Body of pancreas (tissue), 4 donors: ENCODE measurements around the gene SKIL. TPM values are rescaled to one million over a fixed set of nuclear protein-coding genes. Genes with fewer than 3 reads are reported as not detected.
A peak's percentile ranks its signal among the peaks of the same experiment; 100 is the strongest.

Experiments
- ATAC-seq: fragments of 150-250 bp; one replicate; pipeline ENCODE4 v1.9.1; 2016
- DNase-seq, 4 donors: peaks; one replicate each; pipeline ENCODE4 v3.0.0-alpha.2; 2019
- H3K27ac ChIP-seq, 4 donors: fragments of 200-600 bp; sonication (generic); 1 replicate in 3 of 4; 2 replicates in 1 of 4; pipeline versions ENCODE4 v1.5.1 to v1.6.1; 2016 to 2019; ENCODE audit warnings: mild to moderate bottlenecking in 1 of 4, mixed read lengths in 1 of 4, moderate library complexity in 1 of 4
- H3K27me3 ChIP-seq, 2 donors: fragments of 200-600 bp; sonication (generic); one replicate each; pipeline ENCODE4 v1.6.0; 2016; ENCODE audit warnings: mild to moderate bottlenecking in 1 of 2
- H3K36me3 ChIP-seq, 2 donors: fragments of 200-600 bp; sonication (generic); replicated peaks in 1 of 2; 2 replicates each; pipeline ENCODE4 v1.5.1; 2016; ENCODE audit warnings: low read depth in 2 of 2; ENCODE audit not compliant: insufficient read depth in 1 of 2
- H3K4me1 ChIP-seq: fragments of 200-600 bp; sonication (generic); one replicate; pipeline ENCODE4 v1.6.0; 2016
- H3K4me3 ChIP-seq, 2 donors: fragments of 200-600 bp; sonication (generic); 1 replicate in 1 of 2; 2 replicates in 1 of 2; pipeline ENCODE4 v1.5.1; 2016 to 2019
- H3K9me3 ChIP-seq, 3 donors: fragments of 200-600 bp; sonication (generic); 1 replicate in 2 of 3; 2 replicates in 1 of 3; pipeline ENCODE4 v1.5.1; 2016
- POLR2A ChIP-seq, 3 donors: fragments of 450-650 bp; IDR thresholded peaks; one replicate each; pipeline ENCODE4 v1.6.1; 2016; ENCODE audit warnings: antibody characterized with exemption in 3 of 3, mild to moderate bottlenecking in 2 of 3
- WGBS, 2 donors: methylation state at CpG; one replicate each; pipeline ENCODE4 v1.1.5; 2017; 5-methylcytosine and 5-hydroxymethylcytosine counted together
- intact Hi-C: fragments of 100-400 bp; cut with DNase I; formaldehyde crosslinking; loops from one replicate; pipeline ENCODE4 v1.15.1; 2023
- total RNA-seq, 2 donors: library from RNA; depleted of rRNA; stranded (reverse); fragments of >200 nt; gene quantifications; one replicate each; pipeline ENCODE4 v1.1.0, GENCODE V29; 2016
- TF ChIP-seq, protein P1 (sequence below), 7 experiments: fragments of 450-650 bp in 4 of 7; fragments of 200-600 bp in 3 of 7; sonication (generic) in 3 of 7; IDR thresholded peaks; one replicate each; pipeline ENCODE4 v1.5.1; 2016 to 2019; ENCODE audit warnings: antibody characterized with exemption in 7 of 7

Gene SKIL
- total RNA-seq, 2 donors from 2014 or later = 17.5 to 22.6 TPM

GRCh38 chr3:170432416-170432815, 74.9 kb downstream of the SKIL start:
- intact Hi-C loops = no loop called here
- DNase-seq (no peak), ATAC-seq (no peak)
- H3K4me1 ChIP-seq = no peaks in the 10 kb centered on the region
- H3K27me3 ChIP-seq = no peaks in the 10 kb centered on the region
- H3K4me3 ChIP-seq = no peak overlapping the region
- no peak overlapping the region for H3K27ac ChIP-seq
- 91 to 93% methylated on average over 14 of the region's 14 CpGs for WGBS, 2 donors
- no peaks in the 10 kb centered on the region for H3K9me3 ChIP-seq
- no peak for TF ChIP-seq POLR2A (IDR thresholded peaks at IDR 0.05)
- TF ChIP-seq, protein P1, sequence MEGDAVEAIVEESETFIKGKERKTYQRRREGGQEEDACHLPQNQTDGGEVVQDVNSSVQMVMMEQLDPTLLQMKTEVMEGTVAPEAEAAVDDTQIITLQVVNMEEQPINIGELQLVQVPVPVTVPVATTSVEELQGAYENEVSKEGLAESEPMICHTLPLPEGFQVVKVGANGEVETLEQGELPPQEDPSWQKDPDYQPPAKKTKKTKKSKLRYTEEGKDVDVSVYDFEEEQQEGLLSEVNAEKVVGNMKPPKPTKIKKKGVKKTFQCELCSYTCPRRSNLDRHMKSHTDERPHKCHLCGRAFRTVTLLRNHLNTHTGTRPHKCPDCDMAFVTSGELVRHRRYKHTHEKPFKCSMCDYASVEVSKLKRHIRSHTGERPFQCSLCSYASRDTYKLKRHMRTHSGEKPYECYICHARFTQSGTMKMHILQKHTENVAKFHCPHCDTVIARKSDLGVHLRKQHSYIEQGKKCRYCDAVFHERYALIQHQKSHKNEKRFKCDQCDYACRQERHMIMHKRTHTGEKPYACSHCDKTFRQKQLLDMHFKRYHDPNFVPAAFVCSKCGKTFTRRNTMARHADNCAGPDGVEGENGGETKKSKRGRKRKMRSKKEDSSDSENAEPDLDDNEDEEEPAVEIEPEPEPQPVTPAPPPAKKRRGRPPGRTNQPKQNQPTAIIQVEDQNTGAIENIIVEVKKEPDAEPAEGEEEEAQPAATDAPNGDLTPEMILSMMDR (IDR thresholded peaks at IDR 0.05) = no peak
- H3K36me3 ChIP-seq = no peaks in the 10 kb centered on the region

- no peak overlapping the region for H3K4me3 ChIP-seq
- H3K4me1 ChIP-seq = no peaks in the 10 kb centered on the region
- DNase-seq = no peak
- no peaks in the 10 kb centered on the region for H3K9me3 ChIP-seq
- H3K36me3 ChIP-seq = no peaks in the 10 kb centered on the region
- no peaks in the 10 kb centered on the region for H3K27me3 ChIP-seq
- no peak for ATAC-seq
- intact Hi-C loops = no loop called here
- 92 to 96% methylated on average over 2 of the region's 2 CpGs for whole genome bisulfite sequencing, 2 donors
- H3K27ac ChIP-seq = no peak overlapping the region
- TF ChIP-seq, protein P1 (IDR thresholded peaks at IDR 0.05) = no peak
- no peak for TF ChIP-seq POLR2A (IDR thresholded peaks at IDR 0.05)
Observed at GRCh38 chr3:170436697-170437096, 79.2 kb downstream of the SKIL start.

DNA sequence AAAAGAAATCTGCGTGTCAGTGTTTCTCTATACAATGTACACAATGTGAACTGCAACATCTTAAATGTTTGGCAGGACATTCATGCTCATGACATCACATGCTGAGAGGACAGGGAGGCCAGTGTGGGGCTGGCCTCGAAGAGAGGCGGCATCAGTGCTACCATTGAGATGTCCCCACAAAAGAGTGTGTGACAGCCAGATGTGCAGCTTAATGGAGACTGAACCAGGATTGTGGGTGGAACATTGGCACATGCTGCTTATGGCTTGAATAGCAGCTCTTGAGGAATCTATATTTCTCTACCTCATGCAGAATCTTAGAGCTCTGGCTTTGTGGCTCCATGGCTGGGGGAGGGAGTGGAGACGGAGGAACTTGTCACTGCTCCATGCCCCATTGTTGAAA, 79.7 kb downstream of the SKIL start:
- no peak for DNase-seq
- Histone ChIP-seq H3K27ac (no peak overlapping the region), H3K36me3 (no peaks in the 10 kb centered on the region), H3K4me1 (no peaks in the 10 kb centered on the region), H3K4me3 (no peak overlapping the region), H3K9me3 (no peaks in the 10 kb centered on the region), H3K27me3 (no peaks in the 10 kb centered on the region)
- TF ChIP-seq, protein P1 (IDR thresholded peaks at IDR 0.05) = no peak
- TF ChIP-seq POLR2A (IDR thresholded peaks at IDR 0.05) = no peak
- intact Hi-C loops = no loop called here
- no peak for ATAC-seq
- WGBS, 2 donors = 78 to 86% methylated on average over 4 of the region's 4 CpGs

- intact Hi-C loops = no loop called here
- no peak for DNase-seq
- 65 to 80% methylated on average over 9 to 10 of the region's 10 CpGs for WGBS, 2 donors
- no peak for ATAC-seq
- TF ChIP-seq, protein P1 (IDR thresholded peaks at IDR 0.05) = peak in 1 of 7 experiments; percentile 8
- TF ChIP-seq POLR2A (IDR thresholded peaks at IDR 0.05) = no peak
- H3K4me3 ChIP-seq = no peak overlapping the region
- no peaks in the 10 kb centered on the region for H3K36me3 ChIP-seq
- H3K27ac ChIP-seq = no peak overlapping the region
- no peaks in the 10 kb centered on the region for H3K9me3 ChIP-seq
- H3K27me3 ChIP-seq = no peaks in the 10 kb centered on the region
- no peaks in the 10 kb centered on the region for H3K4me1 ChIP-seq
Observed at GRCh38 chr3:170437696-170438407, 80.3 kb downstream of the SKIL start.

DNA sequence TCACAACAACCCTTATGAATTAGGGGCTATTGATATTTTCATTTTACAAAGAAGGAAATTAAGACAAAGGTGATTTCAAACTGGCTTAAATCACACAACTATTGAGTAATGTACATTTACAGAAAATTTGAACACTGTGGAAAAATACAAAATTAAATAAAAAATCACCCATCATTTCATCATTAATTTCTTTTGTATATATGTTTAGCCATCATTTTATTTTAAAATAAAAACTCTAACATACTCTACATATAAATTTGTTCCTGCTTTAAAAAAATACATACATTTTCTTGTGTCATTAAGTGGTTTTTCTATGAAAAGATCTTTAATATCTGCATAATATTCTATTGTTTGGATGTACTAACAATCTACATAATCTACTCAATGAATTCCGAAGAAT, 81.3 kb downstream of the SKIL start:
- WGBS, 2 donors = 78 to 92% methylated on average over 1 of the region's 1 CpG
- intact Hi-C loops = no loop called here
- DNase-seq = no peak
- TF ChIP-seq, protein P1 (IDR thresholded peaks at IDR 0.05) = no peak
- TF ChIP-seq POLR2A (IDR thresholded peaks at IDR 0.05) = no peak
- Histone ChIP-seq H3K9me3 (no peaks in the 10 kb centered on the region), H3K27me3 (no peaks in the 10 kb centered on the region), H3K27ac (no peak overlapping the region), H3K4me3 (no peak overlapping the region), H3K4me1 (no peaks in the 10 kb centered on the region), H3K36me3 (no peaks in the 10 kb centered on the region)
- no peak for ATAC-seq
